Ascending aorta (tissue), 2 donors: Measurements from ENCODE around the gene PTPRCAP. TPM values are rescaled to one million over a fixed set of nuclear protein-coding genes. Genes with fewer than 3 reads are reported as not detected.

Source experiments
- DNase-seq, 2 donors: peaks; one replicate each; pipeline ENCODE4 v3.0.0-alpha.2; 2019; ENCODE audit warnings: low spot score in 2 of 2
- H3K27ac ChIP-seq, 2 donors: fragments of 200-600 bp; sonication (generic); one replicate each; pipeline ENCODE4 v1.5.1; 2016 to 2017; ENCODE audit warnings: mild to moderate bottlenecking in 1 of 2
- H3K27me3 ChIP-seq: fragments of 200-600 bp; sonication (generic); one replicate; pipeline ENCODE4 v1.5.1; 2017
- H3K36me3 ChIP-seq, 2 donors: fragments of 200-600 bp; sonication (generic); one replicate each; pipeline ENCODE4 v1.5.1; 2016
- H3K4me1 ChIP-seq, 2 donors: fragments of 200-600 bp; sonication (generic); one replicate each; pipeline ENCODE4 v1.5.1; 2016 to 2017; ENCODE audit warnings: mild to moderate bottlenecking in 1 of 2
- H3K4me3 ChIP-seq, 2 donors: fragments of 200-600 bp; sonication (generic); one replicate each; pipeline ENCODE4 v1.5.1; 2016 to 2017; ENCODE audit warnings: mild to moderate bottlenecking in 1 of 2
- H3K9me3 ChIP-seq, 2 donors: fragments of 200-600 bp; sonication (generic); one replicate each; pipeline ENCODE4 v1.5.1; 2016
- intact Hi-C: fragments of 100-400 bp; cut with DNase I; formaldehyde crosslinking; loops from one replicate; pipeline ENCODE4 v1.15.1; 2023
- total RNA-seq: library from RNA; depleted of rRNA; stranded (reverse); fragments of >200 nt; gene quantifications from one replicate; pipeline ENCODE4 v1.1.0, GENCODE V29; 2016
- TF ChIP-seq, protein P1 (sequence below), 3 experiments: fragments of 200-600 bp in 2 of 3; fragments of 450-650 bp in 1 of 3; sonication (generic) in 2 of 3; IDR thresholded peaks; one replicate each; pipeline ENCODE4 v1.5.1; 2016 to 2019; ENCODE audit warnings: antibody characterized with exemption in 3 of 3, mild to moderate bottlenecking in 1 of 3, moderate library complexity in 1 of 3

Gene PTPRCAP
- total RNA-seq, 1 donor from 2014 or later, result 26.6 TPM

GRCh38 chr11:67410369-67410831 lies 27.1 kb downstream of the PTPRCAP start:
- Histone ChIP-seq H3K4me3 (no peak overlapping the region), H3K36me3 (no peaks in the 10 kb centered on the region), H3K9me3 (no peaks in the 10 kb centered on the region), H3K27ac (no peak overlapping the region), H3K27me3 (no peaks in the 10 kb centered on the region), H3K4me1 (peaks cover 0 to 3% of the 10 kb centered on the region in 2 donors)
- DNase-seq, result no peak
- TF ChIP-seq, protein P1, sequence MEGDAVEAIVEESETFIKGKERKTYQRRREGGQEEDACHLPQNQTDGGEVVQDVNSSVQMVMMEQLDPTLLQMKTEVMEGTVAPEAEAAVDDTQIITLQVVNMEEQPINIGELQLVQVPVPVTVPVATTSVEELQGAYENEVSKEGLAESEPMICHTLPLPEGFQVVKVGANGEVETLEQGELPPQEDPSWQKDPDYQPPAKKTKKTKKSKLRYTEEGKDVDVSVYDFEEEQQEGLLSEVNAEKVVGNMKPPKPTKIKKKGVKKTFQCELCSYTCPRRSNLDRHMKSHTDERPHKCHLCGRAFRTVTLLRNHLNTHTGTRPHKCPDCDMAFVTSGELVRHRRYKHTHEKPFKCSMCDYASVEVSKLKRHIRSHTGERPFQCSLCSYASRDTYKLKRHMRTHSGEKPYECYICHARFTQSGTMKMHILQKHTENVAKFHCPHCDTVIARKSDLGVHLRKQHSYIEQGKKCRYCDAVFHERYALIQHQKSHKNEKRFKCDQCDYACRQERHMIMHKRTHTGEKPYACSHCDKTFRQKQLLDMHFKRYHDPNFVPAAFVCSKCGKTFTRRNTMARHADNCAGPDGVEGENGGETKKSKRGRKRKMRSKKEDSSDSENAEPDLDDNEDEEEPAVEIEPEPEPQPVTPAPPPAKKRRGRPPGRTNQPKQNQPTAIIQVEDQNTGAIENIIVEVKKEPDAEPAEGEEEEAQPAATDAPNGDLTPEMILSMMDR (IDR thresholded peaks at IDR 0.05), result no peak
- intact Hi-C loops, result no loop called here

GRCh38 chr11:67409781-67410368 lies 27.6 kb downstream of the PTPRCAP start:
- Histone ChIP-seq H3K4me1 (peaks cover 0 to 2% of the 10 kb centered on the region in 2 donors), H3K27ac (no peak overlapping the region), H3K36me3 (no peaks in the 10 kb centered on the region), H3K27me3 (no peaks in the 10 kb centered on the region), H3K4me3 (no peak overlapping the region), H3K9me3 (no peaks in the 10 kb centered on the region)
- DNase-seq, result no peak
- TF ChIP-seq, protein P1 (IDR thresholded peaks at IDR 0.05), result no peak
- intact Hi-C loops, result no loop called here

- Histone ChIP-seq H3K36me3 (no peaks in the 10 kb centered on the region), H3K9me3 (no peaks in the 10 kb centered on the region), H3K4me1 (no peaks in the 10 kb centered on the region), H3K27ac (no peak overlapping the region), H3K27me3 (no peaks in the 10 kb centered on the region), H3K4me3 (no peak overlapping the region)
- intact Hi-C loops, result no loop called here
- TF ChIP-seq, protein P1 (IDR thresholded peaks at IDR 0.05), result no peak
- no peak for DNase-seq
Measured at GRCh38 chr11:67409261-67409666, 28.2 kb downstream of the PTPRCAP start.

DNA sequence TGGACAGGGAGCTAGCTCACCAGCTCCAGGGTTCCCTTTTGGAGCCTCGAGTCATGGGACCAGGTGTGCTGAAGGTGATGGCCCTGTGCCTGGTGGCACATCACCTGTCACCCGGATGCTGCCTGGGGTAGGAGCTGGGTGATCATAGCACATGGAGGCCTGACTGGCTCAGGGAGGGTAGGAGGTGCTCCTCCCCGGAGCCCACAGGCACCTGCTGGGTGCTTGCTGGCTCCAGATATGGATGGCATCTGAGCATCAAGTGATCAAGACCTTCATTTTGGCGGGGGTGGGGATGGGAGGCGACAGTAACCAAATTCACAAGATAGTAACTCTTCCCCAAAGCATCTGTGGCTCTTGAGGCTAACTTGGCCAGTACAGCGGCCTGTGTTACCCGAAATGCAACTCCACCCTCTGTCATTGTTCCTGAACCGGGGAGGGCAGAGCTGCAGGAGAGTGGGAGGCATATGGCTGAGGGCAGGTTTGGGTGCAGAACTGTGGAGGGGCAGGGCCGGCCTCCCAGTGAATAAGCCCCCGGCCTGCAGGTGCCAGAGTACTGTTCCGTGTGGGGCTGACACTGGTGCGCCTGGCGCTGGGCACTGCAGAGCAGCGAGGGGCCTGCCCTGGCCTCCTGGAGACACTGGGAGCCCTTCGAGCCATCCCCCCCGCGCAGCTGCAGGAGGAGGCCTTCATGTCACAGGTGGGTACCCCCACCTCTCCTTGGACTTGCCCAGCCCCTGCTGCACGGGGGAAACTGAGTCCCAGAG lies 28.9 kb downstream of the PTPRCAP start:
- Histone ChIP-seq H3K36me3 (no peaks in the 10 kb centered on the region), H3K4me3 (no peak overlapping the region), H3K4me1 (no peaks in the 10 kb centered on the region), H3K27ac (no peak overlapping the region), H3K9me3 (no peaks in the 10 kb centered on the region), H3K27me3 (no peaks in the 10 kb centered on the region)
- no peak for DNase-seq
- intact Hi-C loops, result no loop called here
- TF ChIP-seq, protein P1 (IDR thresholded peaks at IDR 0.05), result no peak

DNA sequence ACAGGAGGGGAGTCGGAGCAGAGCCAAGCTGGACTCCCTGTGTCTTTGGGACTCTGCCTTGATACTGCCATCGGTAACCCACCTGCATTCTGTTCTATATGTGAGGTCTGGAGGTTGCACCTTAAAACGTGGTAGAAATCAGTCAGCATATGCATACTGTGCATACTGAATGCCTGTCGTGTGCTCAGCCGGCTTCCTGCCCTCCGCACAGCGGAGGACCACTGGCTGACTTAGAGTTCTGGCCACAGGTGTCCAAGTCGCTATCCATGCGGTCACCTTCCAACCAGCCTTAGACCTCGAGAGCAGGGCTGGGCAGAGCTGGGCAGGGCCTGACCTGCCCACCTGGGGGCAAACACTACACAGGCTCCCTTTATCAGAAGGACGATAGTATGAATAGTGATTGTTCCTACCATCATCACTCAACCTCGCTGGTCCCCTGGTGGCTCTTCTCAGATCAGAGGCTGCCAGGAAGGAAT lies 29.8 kb downstream of the PTPRCAP start:
- no peak overlapping the region for H3K27ac ChIP-seq
- no peak for DNase-seq
- intact Hi-C loops, result no loop called here
- no peaks in the 10 kb centered on the region for H3K36me3 ChIP-seq
- TF ChIP-seq, protein P1 (IDR thresholded peaks at IDR 0.05), result no peak
- H3K4me1 ChIP-seq, result no peaks in the 10 kb centered on the region
- no peaks in the 10 kb centered on the region for H3K9me3 ChIP-seq
- H3K27me3 ChIP-seq, result no peaks in the 10 kb centered on the region
- no peak overlapping the region for H3K4me3 ChIP-seq
